K562 (cell line): ENCODE data around the gene ZER1. TPM values are rescaled to one million over a fixed set of nuclear protein-coding genes. Genes with fewer than 3 reads are reported as not detected.
"Not testable (repeated sequence)": the region's sequence is repeated elsewhere in the genome, so short reads cannot be mapped to it uniquely, and the experiment has no call there.

ENCODE experiments used
- ATAC-seq: fragments of 200-7000 bp; cut with Tn5 transposase; 3 replicates; pipeline ENCODE4 v1.9.1; 2020; ENCODE audit warnings: moderate library complexity
- BruUV-seq: library from RNA; stranded (reverse); fragments of 400-500 nt; replicated peaks from 2 replicates; lab custom pipeline; 2021; lab: Mats Ljungman, UMichigan
- CTCF ChIA-PET: fragments of 300-600 bp; formaldehyde crosslinking; extraction: SDS; loops from one replicate; lab custom pipeline; 2021; ENCODE audit warnings: low intra/inter-chr PET ratio; lab: Yijun Ruan, JAX
- POLR2A ChIA-PET: fragments of 300-600, 350-650 bp; sonication (Branson Sonifier 250); formaldehyde crosslinking; extraction: SDS; loops from one replicate; lab custom pipeline; 2021; ENCODE audit warnings: antibody characterized with exemption, inconsistent platforms; lab: Yijun Ruan, JAX
- DNase-seq, 4 experiments: peaks; one replicate each; pipeline versions ENCODE4 v3.0.0 to v3.0.0-alpha.2; 2011 to 2018; ENCODE audit warnings: low spot score in 3 of 4, mixed read lengths in 3 of 4; ENCODE audit errors: extremely low read depth in 1 of 4
- FAIRE-seq: peaks from 2 replicates; lab custom pipeline; 2011; peaks lifted over from hg19 to GRCh38; lab: Jason Lieb, UNC
- H2AFZ ChIP-seq: 2 replicates; pipeline ENCODE4 v1.6.0; 2011; ENCODE audit warnings: low read depth, low read length, control low read depth, inconsistent platforms
- H3K27ac ChIP-seq: fragments of 200-600 bp; 3 replicates; pipeline ENCODE4 v1.8.0; 2011; ENCODE audit warnings: low read depth, mild to moderate bottlenecking, control low read depth, inconsistent platforms, low read length, moderate library complexity, mixed read lengths; ENCODE audit errors: extremely low read depth
- H3K27me3 ChIP-seq, 2 experiments: fragments of 300-600 bp in 1 of 2; 2 replicates in 1 of 2; 3 replicates in 1 of 2; pipeline versions ENCODE4 v1.6.0 to v1.8.0; 2011; ENCODE audit warnings: inconsistent platforms in 2 of 2, low read length in 2 of 2, mild to moderate bottlenecking in 1 of 2, mixed read lengths in 1 of 2, moderate library complexity in 1 of 2; ENCODE audit not compliant: control insufficient read depth in 2 of 2, insufficient read depth in 2 of 2
- H3K36me3 ChIP-seq: fragments of 300-600 bp; 3 replicates; pipeline ENCODE4 v1.8.0; 2011; ENCODE audit warnings: mild to moderate bottlenecking, low read length, inconsistent platforms; ENCODE audit not compliant: control insufficient read depth, insufficient read depth
- H3K4me1 ChIP-seq, 2 experiments: fragments of 200-600 bp in 1 of 2; replicated peaks in 1 of 2; 2 replicates in 1 of 2; 3 replicates in 1 of 2; pipeline versions ENCODE4 v1.5.1 to v1.8.0; 2011; ENCODE audit warnings: inconsistent platforms in 2 of 2, low read length in 2 of 2, mild to moderate bottlenecking in 1 of 2, mixed read lengths in 1 of 2, moderate library complexity in 1 of 2; ENCODE audit not compliant: control insufficient read depth in 2 of 2, insufficient read depth in 2 of 2
- H3K4me2 ChIP-seq: 2 replicates; pipeline ENCODE4 v1.6.1; 2011; ENCODE audit warnings: low read length, control low read depth, inconsistent platforms, mixed read lengths; ENCODE audit not compliant: insufficient read depth
- H3K4me3 ChIP-seq: fragments of 200-600 bp; sonication (generic), shearing (Covaris generic); 2 replicates; pipeline ENCODE4 v1.5.1; 2016; ENCODE audit warnings: control low read depth, inconsistent platforms
- H3K79me2 ChIP-seq: fragments of 200-600 bp; 3 replicates; pipeline ENCODE4 v1.8.0; 2011; ENCODE audit warnings: low read length, inconsistent platforms; ENCODE audit not compliant: control insufficient read depth, insufficient read depth
- H3K9ac ChIP-seq, 2 experiments: 2 replicates each; pipeline versions ENCODE4 v1.6.0 to v1.6.1; 2011; ENCODE audit warnings: low read depth in 2 of 2, low read length in 2 of 2, control low read depth in 1 of 2, inconsistent platforms in 1 of 2, mild to moderate bottlenecking in 1 of 2, mixed read lengths in 1 of 2; ENCODE audit not compliant: insufficient read depth in 1 of 2
- H3K9me1 ChIP-seq: one replicate; pipeline ENCODE4 v1.6.0; 2011; ENCODE audit warnings: inconsistent platforms, mild to moderate bottlenecking, low read length, moderate library complexity; ENCODE audit not compliant: control insufficient read depth, insufficient read depth
- H3K9me3 ChIP-seq: replicated peaks from 2 replicates; pipeline ENCODE4 v1.5.1; 2011; ENCODE audit warnings: low read depth, low read length, inconsistent platforms; ENCODE audit not compliant: control insufficient read depth, insufficient read depth
- H4K20me1 ChIP-seq: replicated peaks from 2 replicates; pipeline ENCODE4 v1.6.1; 2011; ENCODE audit warnings: low read length, inconsistent platforms, mixed read lengths; ENCODE audit not compliant: control insufficient read depth, insufficient read depth
- CHD1 ChIP-seq: fragments of 200-600 bp; sonication (generic); IDR thresholded peaks from one replicate; pipeline ENCODE4 v1.6.1; 2012; ENCODE audit warnings: mild to moderate bottlenecking, moderate library complexity, low read length, inconsistent platforms
- DMBX1 ChIP-seq: fragments of 250-450 bp; sonication (Bioruptor Pico); IDR thresholded peaks from 2 replicates; pipeline ENCODE4 v1.8.0; 2022; ENCODE audit warnings: inconsistent platforms, mild to moderate bottlenecking, moderate library complexity, borderline replicate concordance
- FOS ChIP-seq: IDR thresholded peaks from 3 replicates; pipeline ENCODE4 v1.6.1; 2011; ENCODE audit not compliant: insufficient read length; ENCODE audit errors: extremely low read depth
- HDAC6 ChIP-seq: IDR thresholded peaks from 2 replicates; pipeline ENCODE4 v1.6.1; 2012; ENCODE audit warnings: low read depth, mild to moderate bottlenecking, control low read depth, inconsistent platforms, low read length, moderate library complexity
- IFI16 ChIP-seq: fragments of 250-450 bp; sonication (Bioruptor Pico); IDR thresholded peaks from 2 replicates; pipeline ENCODE4 v2.1.2; 2022; ENCODE audit warnings: mild to moderate bottlenecking, inconsistent platforms
- POLR2AphosphoS2 ChIP-seq: IDR thresholded peaks from 2 replicates; pipeline ENCODE4 v1.6.1; 2012; ENCODE audit warnings: low read length, improper control_type of control experiment
- RBFOX2 ChIP-seq: fragments of 200-400 bp; formaldehyde crosslinking; IDR thresholded peaks from 2 replicates; pipeline ENCODE4 v1.6.1; 2017; ENCODE audit warnings: low read depth, mild to moderate bottlenecking, low read length, moderate library complexity
- THRAP3 ChIP-seq: fragments of 450-650 bp; IDR thresholded peaks from 2 replicates; pipeline ENCODE4 v1.6.1; 2016; ENCODE audit warnings: mild to moderate bottlenecking, inconsistent platforms, borderline replicate concordance
- ZBTB49 ChIP-seq: sonication (generic); formaldehyde crosslinking; IDR thresholded peaks from 2 replicates; pipeline ENCODE4 v1.8.0; 2022; ENCODE audit warnings: missing genetic modification reagents, mild to moderate bottlenecking, borderline replicate concordance
- ZNF23 ChIP-seq: fragments of 250-450 bp; sonication (Bioruptor Pico); IDR thresholded peaks from 2 replicates; pipeline ENCODE4 v1.4.0; 2020; ENCODE audit warnings: mild to moderate bottlenecking
- WGBS: fragments of 100-300 bp; shearing (Covaris generic); methylation state at CpG from one replicate; pipeline ENCODE4 v1.1.6; 2016; ENCODE audit warnings: low coverage, mixed read lengths; ENCODE audit not compliant: insufficient coverage; ENCODE audit errors: missing lambda C conversion rate; 5-methylcytosine and 5-hydroxymethylcytosine counted together
- in situ Hi-C: fragments of 300-500 bp; cut with MboI; formaldehyde crosslinking; loops from 4 replicates; pipeline ENCODE4 v1.15.0; 2018; ENCODE audit warnings: inconsistent platforms, mixed read lengths
- intact Hi-C: fragments of 100-400 bp; cut with micrococcal nuclease; formaldehyde crosslinking; loops from 2 replicates; pipeline ENCODE4 v1.14.2; 2022
- polyA plus RNA-seq, 8 experiments: library from polyadenylated mRNA; depleted of rRNA in 4 of 8; stranded (reverse) in 5 of 8; unstranded in 3 of 8; fragments of >200 nt; fragmentation: Nextera tagmentation in 2 of 8; fragmentation: Illumina TruSeq in 1 of 8; extraction: Ambion mirVana in 2 of 8; extraction: Trizol in 1 of 8; gene quantifications; 2 replicates each; pipeline versions ENCODE4 v1.2.1 to v1.2.3, GENCODE V29; 2011 to 2014; ENCODE audit warnings: inconsistent platforms in 1 of 8, missing spikeins in 1 of 8
- total RNA-seq, 7 experiments: library from RNA; depleted of rRNA in 6 of 7; stranded (reverse); fragments of >200 nt in 6 of 7; fragmentation: Illumina TruSeq in 2 of 7; extraction: Trizol in 2 of 7; gene quantifications; 2 replicates each; pipeline versions ENCODE4 v1.2.1 to v1.2.3, GENCODE V29; 2011 to 2021; ENCODE audit warnings: low replicate concordance in 1 of 7
- TF ChIP-seq, protein P1 (sequence below): fragments of 450-650 bp; IDR thresholded peaks from 2 replicates; pipeline ENCODE4 v1.6.1; 2018; ENCODE audit warnings: mild to moderate bottlenecking, low read depth; ENCODE audit not compliant: partially characterized antibody

ZER1 gene
- total and polyA plus RNA-seq, 9 of the 15 experiments (the other 6 are each of a cell fraction or from before 2014, with no cell fraction given), result 0.07 to 10.7 (median 6.2) TPM

- TF ChIP-seq ZBTB49 (CRISPR knock-in tag), result no peak
- peak; percentile 37; the same call in 1 of the 2 replicates for TF ChIP-seq DMBX1 (CRISPR knock-in tag)
- no peak for TF ChIP-seq THRAP3
- TF ChIP-seq RBFOX2, result no peak
- TF ChIP-seq IFI16, result peak; percentile 31; the same call in 1 of the 2 replicates
- no peak for TF ChIP-seq CHD1
- TF ChIP-seq, protein P1, sequence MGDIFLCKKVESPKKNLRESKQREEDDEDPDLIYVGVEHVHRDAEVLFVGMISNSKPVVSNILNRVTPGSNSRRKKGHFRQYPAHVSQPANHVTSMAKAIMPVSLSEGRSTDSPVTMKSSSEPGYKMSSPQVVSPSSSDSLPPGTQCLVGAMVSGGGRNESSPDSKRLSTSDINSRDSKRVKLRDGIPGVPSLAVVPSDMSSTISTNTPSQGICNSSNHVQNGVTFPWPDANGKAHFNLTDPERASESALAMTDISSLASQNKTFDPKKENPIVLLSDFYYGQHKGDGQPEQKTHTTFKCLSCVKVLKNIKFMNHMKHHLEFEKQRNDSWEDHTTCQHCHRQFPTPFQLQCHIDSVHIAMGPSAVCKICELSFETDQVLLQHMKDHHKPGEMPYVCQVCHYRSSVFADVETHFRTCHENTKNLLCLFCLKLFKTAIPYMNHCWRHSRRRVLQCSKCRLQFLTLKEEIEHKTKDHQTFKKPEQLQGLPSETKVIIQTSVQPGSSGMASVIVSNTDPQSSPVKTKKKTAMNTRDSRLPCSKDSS, result peak; percentile 64
- TF ChIP-seq FOS, result no peak
- TF ChIP-seq ZNF23 (CRISPR knock-in tag), result no peak
- no peak for TF ChIP-seq POLR2AphosphoS2
- TF ChIP-seq HDAC6, result no peak
Observed at GRCh38 chr9:128781187-128782070, 9.7 kb upstream of the ZER1 start (continued).

DNA sequence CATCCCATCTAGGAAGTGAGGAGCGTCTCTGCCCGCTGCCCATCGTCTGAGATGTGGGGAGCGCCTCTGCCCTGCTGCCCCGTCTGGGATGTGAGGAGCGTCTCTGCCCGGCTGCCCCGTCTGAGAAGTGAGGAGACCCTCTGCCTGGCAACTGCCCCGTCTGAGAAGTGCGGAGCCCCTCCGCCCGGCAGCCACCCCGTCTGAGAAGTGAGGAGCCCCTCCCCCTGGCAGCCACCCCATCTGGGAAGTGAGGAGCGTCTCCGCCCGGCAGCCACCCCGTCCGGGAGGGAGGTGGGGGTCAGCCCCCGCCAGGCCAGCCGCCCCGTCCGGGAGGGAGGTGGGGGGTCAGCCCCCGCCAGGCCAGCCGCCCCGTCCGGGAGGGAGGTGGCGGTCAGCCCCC is 8.4 kb upstream of the ZER1 start:
- H2AFZ ChIP-seq, BruUV-seq, H3K9me1 ChIP-seq, FAIRE-seq, H3K27me3 ChIP-seq, H3K36me3 ChIP-seq, DNase-seq, H3K4me3 ChIP-seq, H3K9me3 ChIP-seq, H3K4me2 ChIP-seq, H3K79me2 ChIP-seq, H3K27ac ChIP-seq, POLR2A ChIA-PET, CTCF ChIA-PET, intact Hi-C loops, ATAC-seq, in situ Hi-C loops, H3K9ac ChIP-seq, H4K20me1 ChIP-seq: not testable (repeated sequence)
- H3K4me1 ChIP-seq, result peaks cover 9 to 14% of the 10 kb centered on the region in 2 experiments; a peak in 3 of 5 replicates
- 94% methylated on average over 6 of the region's 27 CpGs for WGBS
